Heart right ventricle (tissue), 16 donors: ENCODE measurements around the gene CREBL2. TPM values are rescaled to one million over a fixed set of nuclear protein-coding genes. Genes with fewer than 3 reads are reported as not detected.

Source experiments
- ATAC-seq, 8 donors: fragments of 200-7000 bp; cut with Tn5 transposase; one replicate each; pipeline ENCODE4 v1.9.1; 2020; ENCODE audit warnings: mild to moderate bottlenecking in 8 of 8, moderate library complexity in 8 of 8, moderate number of reproducible peaks in 1 of 8
- DNase-seq, 2 donors: peaks; one replicate each; pipeline ENCODE4 v3.0.0-alpha.2; 2020
- H3K27ac ChIP-seq, 10 donors: fragments of 200-600 bp; sonication (generic) in 2 of 10; one replicate each; pipeline versions ENCODE4 v1.5.0 to v1.8.0; 2020 to 2022; ENCODE audit warnings: mild to moderate bottlenecking in 3 of 10
- H3K27me3 ChIP-seq, 7 donors: fragments of 200-600 bp; one replicate each; pipeline ENCODE4 v1.8.0; 2021 to 2022; ENCODE audit warnings: mild to moderate bottlenecking in 2 of 7
- H3K36me3 ChIP-seq, 9 donors: fragments of 200-600 bp; sonication (generic) in 1 of 9; one replicate each; pipeline versions ENCODE4 v1.5.0 to v1.8.0; 2020 to 2022; ENCODE audit warnings: mild to moderate bottlenecking in 2 of 9
- H3K4me1 ChIP-seq, 9 donors: fragments of 200-600 bp; sonication (generic) in 1 of 9; one replicate each; pipeline versions ENCODE4 v1.5.0 to v1.8.0; 2020 to 2022; ENCODE audit warnings: mild to moderate bottlenecking in 4 of 9
- H3K4me3 ChIP-seq, 10 donors: fragments of 200-600 bp; sonication (generic) in 2 of 10; one replicate each; pipeline versions ENCODE4 v1.5.0 to v1.8.0; 2020 to 2022; ENCODE audit warnings: mild to moderate bottlenecking in 7 of 10, moderate library complexity in 2 of 10
- H3K9me3 ChIP-seq, 11 donors: fragments of 200-600 bp in 10 of 11; sonication (generic) in 2 of 11; one replicate each; pipeline versions ENCODE4 v1.5.0 to v1.8.0; 2013 to 2022; ENCODE audit warnings: mild to moderate bottlenecking in 2 of 11, control low read depth in 1 of 11, moderate library complexity in 1 of 11
- CTCF ChIP-seq, 9 donors: fragments of 200-600 bp; sonication (generic) in 2 of 9; IDR thresholded peaks; one replicate each; pipeline versions ENCODE4 v1.5.0 to v1.8.0; 2021 to 2022; ENCODE audit warnings: antibody characterized with exemption in 9 of 9, mild to moderate bottlenecking in 5 of 9, moderate library complexity in 1 of 9
- WGBS, 2 donors: extraction: QIAGEN DNeasy Blood & Tissue Kit; methylation state at CpG; one replicate each; pipeline ENCODE4 v1.1.7; 2013; ENCODE audit warnings: inconsistent platforms in 1 of 2; 5-methylcytosine and 5-hydroxymethylcytosine counted together
- intact Hi-C, 10 donors: fragments of 100-400 bp; cut with DNase I; formaldehyde crosslinking; loops; one replicate each; pipeline versions ENCODE4 v1.11.1 to v1.14.2; 2022
- polyA plus RNA-seq, 2 donors: library from polyadenylated mRNA; stranded (reverse); fragments of 200-250 nt; gene quantifications; one replicate each; pipeline ENCODE4 v1.2.3, GENCODE V29; 2013
- total RNA-seq, 10 donors: library from RNA; stranded (reverse); fragmentation: NEBNext Ultra II Directional in 3 of 10; extraction: Animal tissue kit (Norgen Biotek cat#: 25700) in 3 of 10; gene quantifications; one replicate each; pipeline versions ENCODE4 v1.2.1 to v1.2.4, GENCODE V29; 2021 to 2023
- donor health status: Arrhythmogenic right ventricular cardiomyopathy.
- donor health status: ischemic (EF 13 %, LVEDD 7.1; RV severe dilation, severe dysfunction).
- donor health status: healthy with polysubstance abuse.
- donor health status: DM: no; HTN: yes; CAD: no.
- donor health status: DM: no; HTN: no; CAD: no.
- donor health status: ischemic (EF 25% LVEDD 6.9; RV normal size, moderate dysfunction).
- donor health status: ischemic (EF 25% LVEDD 5.7; RV mildly dilated, moderate dysfunction).
- donor health status: healthy.
- donor health status: DM: yes; HTN: yes; CAD: no.
- donor health status: Ischemic cardiomyopathy.
- donor health status: ischemic (EF 35%, LVEDD 5.7; RV mildly dilated, moderate dysfunction).
- donor health status: nonischemic (EF 11% LVEDD 7.7; RV severe dilation, severe dysfunction).
- donor health status: DM: yes; HTN: yes; CAD: no.
- donor health status: PGD.
- donor health status: ischemic (EF 29% LVEDD 5.4; RV normal size, mild dysfunction).
- donor health status: nonischemic (EF 23%, LVEDD 6.1; RV moderate dilation, normal function).

The CREBL2 gene
- total and polyA plus RNA-seq, 12 donors, result 9.3 to 26.4 (median 18.3) TPM

DNA sequence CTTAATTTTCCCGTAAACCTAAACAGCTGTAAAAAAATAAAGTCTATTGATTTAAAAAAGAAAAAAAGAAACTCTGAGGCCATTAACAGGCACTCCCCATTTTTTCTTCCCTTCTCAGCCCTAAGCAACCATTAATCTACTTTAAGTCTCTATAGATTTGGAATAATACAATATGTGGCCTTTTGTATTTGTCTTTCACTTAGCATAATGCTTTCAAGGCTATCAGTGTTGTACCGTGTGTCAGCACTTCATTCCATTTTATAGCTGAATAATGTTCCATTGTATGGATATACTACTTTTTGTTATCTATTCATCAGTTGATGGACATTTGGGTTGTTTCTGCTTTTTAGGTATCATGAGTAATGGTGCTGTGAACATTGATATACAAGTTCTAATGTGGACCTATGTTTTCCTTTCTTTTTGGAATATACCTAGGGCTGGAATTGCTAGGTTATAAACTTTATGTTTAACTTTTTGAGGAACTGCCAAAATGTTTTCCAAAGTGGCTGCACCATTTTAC, 15.7 kb downstream of the CREBL2 start:
- H3K9me3 ChIP-seq, result peaks cover 0 to 10% (median 0%) of the 10 kb centered on the region in 11 donors
- 91 to 98% methylated on average over 2 of the region's 2 CpGs for WGBS, 2 donors
- H3K36me3 ChIP-seq, result peaks cover 0 to 15% (median 0%) of the 10 kb centered on the region in 9 donors
- DNase-seq (no peak), ATAC-seq (no peak)
- H3K4me3 ChIP-seq, result no peak overlapping the region
- no peak overlapping the region for H3K27ac ChIP-seq
- peaks cover 0 to 18% (median 3%) of the 10 kb centered on the region in 9 donors for H3K4me1 ChIP-seq
- TF ChIP-seq CTCF (IDR thresholded peaks at IDR 0.05), result no peak
- intact Hi-C loops, result no loop called here
- no peaks in the 10 kb centered on the region for H3K27me3 ChIP-seq

DNA sequence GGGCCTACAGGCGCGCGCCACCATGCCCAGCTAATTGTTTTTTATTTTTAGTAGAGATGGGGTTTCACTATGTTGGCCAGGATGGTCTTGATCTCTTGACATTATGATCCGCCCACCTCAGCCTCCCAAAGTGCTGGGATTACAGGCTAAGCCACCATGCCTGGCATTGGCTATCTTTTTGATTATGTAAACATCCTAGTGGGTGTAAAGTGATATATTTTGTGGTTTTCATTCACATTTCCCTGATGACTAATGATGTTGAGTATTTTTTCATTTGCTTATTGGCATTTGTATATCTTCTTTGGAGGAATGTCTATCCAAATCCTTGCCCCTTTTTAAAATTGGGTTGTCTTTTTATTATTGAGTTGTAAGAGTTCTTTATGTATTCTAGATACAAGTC, 16.3 kb downstream of the CREBL2 start:
- intact Hi-C loops, result no loop called here

GRCh38 chr12:12630850-12631249, 19.2 kb downstream of the CREBL2 start:
- H3K4me1 ChIP-seq, result peaks cover 0 to 16% (median 0%) of the 10 kb centered on the region in 9 donors
- no peak overlapping the region for H3K27ac ChIP-seq
- TF ChIP-seq CTCF (IDR thresholded peaks at IDR 0.05), result no peak
- H3K9me3 ChIP-seq, result no peaks in the 10 kb centered on the region
- no peaks in the 10 kb centered on the region for H3K27me3 ChIP-seq
- no peak overlapping the region for H3K4me3 ChIP-seq
- H3K36me3 ChIP-seq, result peaks cover 0 to 14% (median 0%) of the 10 kb centered on the region in 9 donors
- ATAC-seq (no peak), DNase-seq (no peak)
- 85 to 98% methylated on average over 1 of the region's 1 CpG for WGBS, 2 donors
- intact Hi-C loops, result no loop called here

More for the DNA sequence above, 16.3 kb downstream of the CREBL2 start:
- no peak for DNase-seq
- Histone ChIP-seq H3K4me1 (peaks cover 0 to 18% (median 3%) of the 10 kb centered on the region in 9 donors), H3K4me3 (no peak overlapping the region), H3K36me3 (peaks cover 0 to 15% (median 0%) of the 10 kb centered on the region in 9 donors), H3K9me3 (peaks cover 0 to 10% (median 0%) of the 10 kb centered on the region in 11 donors), H3K27ac (no peak overlapping the region), H3K27me3 (no peaks in the 10 kb centered on the region)
- WGBS, 2 donors, result 98 to 99% methylated on average over 4 of the region's 4 CpGs
- no peak for TF ChIP-seq CTCF (IDR thresholded peaks at IDR 0.05)
- ATAC-seq, result no peak

- intact Hi-C loops, result no loop called here
- DNase-seq (no peak), ATAC-seq (no peak)
- TF ChIP-seq CTCF (IDR thresholded peaks at IDR 0.05), result no peak
- Histone ChIP-seq H3K9me3 (peaks cover 0 to 17% (median 6%) of the 10 kb centered on the region in 11 donors), H3K36me3 (peaks cover 0 to 62% (median 38%) of the 10 kb centered on the region in 9 donors), H3K4me1 (peaks cover 0 to 9% (median 0%) of the 10 kb centered on the region in 9 donors), H3K27ac (no peak overlapping the region), H3K27me3 (no peaks in the 10 kb centered on the region), H3K4me3 (no peak overlapping the region)
- 94 to 96% methylated on average over 12 of the region's 12 CpGs for WGBS, 2 donors
These were observed 24.0 kb downstream of the CREBL2 start for GRCh38 chr12:12635651-12636050.
